ENCODE results near the gene KCNH6.

The KCNH6 gene

GRCh38 chr17:63523253-63523855 lies at the start of gene KCNH6:
KCNH6 (plus strand) TSS chr17:63523358; CDS start chr17:63523414, 56 bp downstream.
- DNase-seq, result no peak

GRCh38 chr17:63474174-63474573 lies 49.0 kb upstream of the KCNH6 start:
- DNase-seq, result no peak

- no peak for DNase-seq
These were observed 48.3 kb upstream of the KCNH6 start for GRCh38 chr17:63474586-63475460.

- DNase-seq, result no peak
These were observed 47.4 kb upstream of the KCNH6 start for GRCh38 chr17:63475491-63476412.

GRCh38 chr17:63476459-63476853 lies 46.7 kb upstream of the KCNH6 start:
- no peak for DNase-seq

- peak; percentile 67 for DNase-seq
These were observed 46.2 kb upstream of the KCNH6 start, which contains the start of gene ACE for GRCh38 chr17:63476854-63477479. ACE (plus strand) TSS chr17:63477061; CDS start chr17:63477095, 34 bp downstream.

- DNase-seq, result no peak
These were observed 45.4 kb upstream of the KCNH6 start for GRCh38 chr17:63477480-63478440.

- peak; percentile 83 for DNase-seq
These were observed 44.2 kb upstream of the KCNH6 start for GRCh38 chr17:63478814-63479494.

GRCh38 chr17:63479495-63480184 lies 43.5 kb upstream of the KCNH6 start:
- DNase-seq, result no peak

GRCh38 chr17:63480192-63480784 lies 42.9 kb upstream of the KCNH6 start:
- no peak for DNase-seq

- no peak for DNase-seq
These were observed 42.2 kb upstream of the KCNH6 start for GRCh38 chr17:63480826-63481487.

- no peak for DNase-seq
These were observed 41.7 kb upstream of the KCNH6 start for GRCh38 chr17:63481488-63481870.

- no peak for DNase-seq
These were observed 40.6 kb upstream of the KCNH6 start for GRCh38 chr17:63482509-63482908.

GRCh38 chr17:63483038-63483437 lies 40.1 kb upstream of the KCNH6 start:
- no peak for DNase-seq

GRCh38 chr17:63483655-63484575 lies 39.2 kb upstream of the KCNH6 start:
- no peak for DNase-seq

GRCh38 chr17:63486317-63487013 lies 36.7 kb upstream of the KCNH6 start:
- no peak for DNase-seq

- DNase-seq, result no peak
These were observed 36.2 kb upstream of the KCNH6 start for GRCh38 chr17:63487014-63487339.

GRCh38 chr17:63488851-63489250 lies 34.3 kb upstream of the KCNH6 start:
- DNase-seq, result no peak

All from activated CD8-positive, alpha-beta memory T cell treated with anti-CD3 and anti-CD28 coated beads, Interleukin-2, amount 50 U/mL, for 48 hours (primary cell).